Right lobe of liver (tissue), 6 donors: Measurements from ENCODE around the gene SWAP70. TPM values are rescaled to one million over a fixed set of nuclear protein-coding genes. Genes with fewer than 3 reads are reported as not detected.
A peak's percentile ranks its signal among the peaks of the same experiment; 100 is the strongest.

Experiments
- ATAC-seq, 4 donors: fragments of 200-7000 bp; cut with Tn5 transposase; one replicate each; pipeline ENCODE4 v1.9.1; 2020; ENCODE audit warnings: mild to moderate bottlenecking in 4 of 4, moderate library complexity in 4 of 4
- DNase-seq, 3 donors: peaks; one replicate each; pipeline ENCODE4 v3.0.0-alpha.2; 2020
- H3K27ac ChIP-seq, 3 donors: fragments of 200-600 bp; one replicate each; pipeline ENCODE4 v1.8.0; 2022
- H3K27me3 ChIP-seq, 2 donors: fragments of 200-600 bp; one replicate each; pipeline ENCODE4 v1.8.0; 2022
- H3K36me3 ChIP-seq, 4 donors: fragments of 200-600 bp; sonication (generic) in 1 of 4; one replicate each; pipeline versions ENCODE4 v1.5.1 to v1.8.0; 2017 to 2022; ENCODE audit warnings: control low read depth in 1 of 4
- H3K4me1 ChIP-seq, 4 donors: fragments of 200-600 bp; sonication (generic) in 1 of 4; one replicate each; pipeline versions ENCODE4 v1.5.1 to v1.8.0; 2017 to 2022; ENCODE audit warnings: control low read depth in 1 of 4
- H3K4me3 ChIP-seq, 3 donors: fragments of 200-600 bp; one replicate each; pipeline ENCODE4 v1.8.0; 2022
- H3K9me3 ChIP-seq, 4 donors: fragments of 200-600 bp; sonication (generic) in 1 of 4; one replicate each; pipeline versions ENCODE4 v1.5.1 to v1.8.0; 2017 to 2022; ENCODE audit warnings: control low read depth in 1 of 4
- CTCF ChIP-seq, 4 donors: fragments of 200-600 bp in 3 of 4; fragments of 450-650 bp in 1 of 4; IDR thresholded peaks; one replicate each; pipeline versions ENCODE4 v1.5.1 to v1.8.0; 2016 to 2022; ENCODE audit warnings: antibody characterized with exemption in 4 of 4, mild to moderate bottlenecking in 2 of 4
- POLR2A ChIP-seq: fragments of 450-650 bp; IDR thresholded peaks from one replicate; pipeline ENCODE4 v1.6.1; 2017; ENCODE audit warnings: antibody characterized with exemption, mild to moderate bottlenecking
- WGBS: methylation state at CpG from one replicate; pipeline ENCODE4 v1.1.6; 2018; ENCODE audit warnings: low coverage, low lambda C conversion rate; ENCODE audit not compliant: insufficient coverage; ENCODE audit errors: missing lambda C conversion rate; 5-methylcytosine and 5-hydroxymethylcytosine counted together
- intact Hi-C, 2 donors: fragments of 100-400 bp; cut with DNase I; formaldehyde crosslinking; loops; one replicate each; pipeline versions ENCODE4 v1.11.2 to v1.14.1; 2022
- total RNA-seq, 6 experiments: library from RNA; depleted of rRNA in 2 of 6; stranded (reverse); fragments of >200 nt in 2 of 6; fragmentation: NEBNext Ultra II Directional in 3 of 6; extraction: Animal tissue kit (Norgen Biotek cat#: 25700) in 3 of 6; gene quantifications; one replicate each; pipeline versions ENCODE4 v1.1.0 to v1.2.4, GENCODE V29; 2016 to 2023
- donor health status: DM: no; HTN: yes; CAD: no.
- donor health status: DM: no; HTN: no; CAD: no.
- donor health status: DM: no; HTN: no; CAD: no.
- donor health status: DM: no; HTN: yes; CAD: no.
- donor health status: DM: no; HTN: yes; CAD: no.

The SWAP70 gene
- total RNA-seq, 6 experiments from 2014 or later: 3.2 to 13.5 (median 7.4) TPM

DNA sequence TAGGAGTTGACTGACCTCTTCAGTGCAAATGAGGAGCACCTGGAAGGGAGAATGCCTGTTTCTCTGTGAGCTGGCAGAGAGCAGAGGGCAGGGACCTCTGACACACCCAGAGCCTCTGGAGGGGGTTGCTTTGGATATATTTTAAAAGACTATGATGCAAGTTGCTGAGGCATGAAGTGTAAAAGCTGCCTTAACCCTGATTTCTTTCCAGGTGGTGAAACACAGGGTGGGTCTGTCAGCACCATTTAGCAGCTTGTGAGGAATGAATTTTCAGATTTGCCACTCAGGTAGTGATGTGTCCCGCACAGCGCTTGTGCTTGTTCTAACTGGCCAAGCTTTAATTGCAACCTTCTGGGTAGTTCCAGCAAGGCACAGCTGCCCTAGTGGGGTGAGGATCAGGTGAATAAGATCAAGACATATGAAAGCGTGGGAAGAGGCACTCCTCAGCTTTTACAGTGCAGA is 90.2 kb downstream of the SWAP70 start:
- Histone ChIP-seq H3K9me3 (no peaks in the 10 kb centered on the region), H3K27ac (no peak overlapping the region), H3K36me3 (peaks cover 0 to 2% (median under 1%) of the 10 kb centered on the region in 4 donors), H3K4me1 (peaks cover 0 to 3% (median 2%) of the 10 kb centered on the region in 4 donors), H3K27me3 (no peaks in the 10 kb centered on the region), H3K4me3 (no peak overlapping the region)
- WGBS: 90% methylated on average over 3 of the region's 3 CpGs
- intact Hi-C loops: loop anchor here in 1 of 2 donors (10.0 kb wide), 1 partner anchor 221 kb away; no protein-coding TSS in a partner anchor
- DNase-seq: no peak
- ATAC-seq: no peak
- TF ChIP-seq CTCF (IDR thresholded peaks at IDR 0.05) (no peak), POLR2A (no peak)

DNA sequence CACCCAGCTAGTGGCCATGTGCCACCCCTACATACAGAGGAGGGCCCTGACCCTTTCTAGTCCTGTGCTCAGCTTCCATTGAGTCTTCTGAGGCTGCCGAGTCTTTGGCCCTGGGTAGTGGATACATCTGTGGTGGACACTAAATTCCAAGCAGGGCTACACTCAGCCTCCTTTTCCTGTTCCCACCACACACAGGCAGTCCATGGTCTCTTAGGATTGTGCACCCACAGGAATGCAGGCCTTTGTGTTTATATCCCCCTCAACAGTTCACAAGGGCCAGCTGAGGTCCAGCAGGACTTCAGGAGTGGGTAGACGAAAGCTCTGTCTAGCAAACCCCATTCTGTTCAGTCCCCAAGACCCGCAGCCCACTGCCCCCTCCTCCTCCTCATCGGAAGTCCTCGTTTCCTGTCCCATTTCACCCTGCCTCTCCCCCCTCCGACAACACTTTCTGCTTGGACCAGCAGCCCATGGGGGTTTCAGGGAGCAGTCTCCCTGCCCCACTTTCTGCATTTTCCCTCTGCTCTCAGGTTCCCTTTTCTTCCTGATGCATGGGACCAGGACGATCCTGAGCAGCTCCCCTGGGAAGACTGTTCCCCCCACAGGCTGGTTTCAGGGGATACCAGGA is 91.8 kb downstream of the SWAP70 start:
- no peak overlapping the region for H3K4me3 ChIP-seq
- 50% methylated on average over 7 of the region's 7 CpGs for WGBS
- no peak for TF ChIP-seq POLR2A
- no peak overlapping the region for H3K27ac ChIP-seq
- DNase-seq (no peak), ATAC-seq (no peak)
- intact Hi-C loops: loop anchor here in 1 of 2 donors (10.0 kb wide), 1 partner anchor 219 kb away; no protein-coding TSS in a partner anchor
- H3K36me3 ChIP-seq: peaks cover 0 to 1% (median 0%) of the 10 kb centered on the region in 4 donors
- H3K4me1 ChIP-seq: peaks cover 0 to 6% (median 3%) of the 10 kb centered on the region in 4 donors
- H3K27me3 ChIP-seq: no peaks in the 10 kb centered on the region
- no peaks in the 10 kb centered on the region for H3K9me3 ChIP-seq

- H3K36me3 ChIP-seq: no peaks in the 10 kb centered on the region
- no peaks in the 10 kb centered on the region for H3K9me3 ChIP-seq
- TF ChIP-seq CTCF (IDR thresholded peaks at IDR 0.05): no peak
- TF ChIP-seq POLR2A: no peak
- intact Hi-C loops: loop anchor here in 1 of 2 donors (10.0 kb wide), 1 partner anchor 218 kb away; no protein-coding TSS in a partner anchor
- no peak overlapping the region for H3K27ac ChIP-seq
- H3K4me3 ChIP-seq: no peak overlapping the region
- H3K4me1 ChIP-seq: peaks cover 0 to 6% (median 3%) of the 10 kb centered on the region in 4 donors
- no peak for DNase-seq
- no peak for ATAC-seq
- no peaks in the 10 kb centered on the region for H3K27me3 ChIP-seq
- WGBS: 93% methylated on average over 3 of the region's 5 CpGs
These were observed 92.6 kb downstream of the SWAP70 start for GRCh38 chr11:9756461-9756860.

GRCh38 chr11:9756878-9757277 is 93.0 kb downstream of the SWAP70 start:
- H3K36me3 ChIP-seq: no peaks in the 10 kb centered on the region
- intact Hi-C loops: loop anchor here in 1 of 2 donors (10.0 kb wide), 1 partner anchor 218 kb away; no protein-coding TSS in a partner anchor
- WGBS: 100% methylated on average over 1 of the region's 6 CpGs
- H3K27me3 ChIP-seq: no peaks in the 10 kb centered on the region
- TF ChIP-seq POLR2A: no peak
- no peaks in the 10 kb centered on the region for H3K9me3 ChIP-seq
- no peak for ATAC-seq
- no peak overlapping the region for H3K4me3 ChIP-seq
- H3K4me1 ChIP-seq: peaks cover 0 to 6% (median 3%) of the 10 kb centered on the region in 4 donors
- no peak for DNase-seq
- H3K27ac ChIP-seq: no peak overlapping the region

DNA sequence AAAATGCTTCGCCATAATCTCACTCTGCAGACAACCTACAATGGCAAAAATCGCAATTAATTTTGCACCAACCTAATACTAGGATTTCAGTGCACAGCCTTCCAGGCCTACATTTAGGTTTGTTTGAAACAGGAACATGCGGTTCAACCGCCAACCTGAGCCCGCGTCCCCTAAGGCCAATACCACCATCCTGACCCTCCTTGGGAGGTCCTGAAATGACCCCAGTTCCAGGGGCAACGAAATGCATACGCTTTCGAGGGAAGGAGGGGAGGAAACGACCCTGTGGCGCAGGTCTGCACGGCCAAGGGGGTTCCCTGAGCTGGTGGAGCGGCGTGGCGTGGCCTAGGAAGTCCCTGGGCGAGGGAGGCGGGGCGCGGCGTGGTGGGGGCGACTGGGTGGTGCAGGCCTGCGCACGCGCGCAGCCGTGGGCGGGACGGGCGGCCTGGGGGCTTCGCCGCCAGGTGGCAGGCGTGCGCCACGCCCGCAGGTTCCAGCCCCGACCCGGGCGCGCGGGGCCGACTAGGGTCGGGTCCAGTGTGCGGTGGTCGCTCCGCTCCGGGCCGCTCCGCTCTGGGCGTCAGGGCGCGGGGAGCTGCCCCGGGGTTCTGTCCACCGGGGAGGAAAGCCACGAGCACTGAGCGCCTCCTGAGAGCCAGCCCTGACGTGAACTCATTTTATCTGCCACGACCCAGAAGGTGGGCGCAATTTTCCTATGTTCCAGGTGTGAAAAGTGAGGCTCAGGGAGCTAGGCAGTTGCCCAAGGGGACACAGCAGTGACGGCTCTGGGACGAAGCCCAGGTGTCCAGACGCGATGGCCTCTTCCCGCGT is 94.1 kb downstream of the SWAP70 start:
- Histone ChIP-seq H3K27ac (peak overlapping the region; percentile 60 to 77 (median 74)), H3K27me3 (no peaks in the 10 kb centered on the region), H3K4me3 (peak overlapping the region; percentile 59 to 81 (median 76)), H3K9me3 (no peaks in the 10 kb centered on the region), H3K36me3 (no peaks in the 10 kb centered on the region), H3K4me1 (peaks cover 0 to 6% (median 3%) of the 10 kb centered on the region in 4 donors)
- peak; percentile 84 to 95 (median 90) for ATAC-seq
- 11% methylated on average over 14 of the region's 64 CpGs for WGBS
- TF ChIP-seq POLR2A (peak; percentile 56), CTCF (IDR thresholded peaks at IDR 0.05) (peak; percentile 82 to 96 (median 90))
- peak; percentile 91 to 95 (median 91) for DNase-seq
- intact Hi-C loops: loop anchor here in 1 of 2 donors (10.0 kb wide), 1 partner anchor 217 kb away; no protein-coding TSS in a partner anchor
